Neuronal stem cell (in vitro differentiated cells): ENCODE measurements around the gene SHOX.

Experiments
- DNase-seq: peaks from one replicate; pipeline ENCODE4 v3.0.0-alpha.2; 2013; ENCODE audit warnings: low spot score
- H2AFZ ChIP-seq: one replicate; pipeline ENCODE4 v1.6.1; 2013; ENCODE audit warnings: mild to moderate bottlenecking, low read length, inconsistent platforms
- H2AK5ac ChIP-seq: 2 replicates; pipeline ENCODE4 v1.6.1; 2013; ENCODE audit warnings: low read depth, mild to moderate bottlenecking, inconsistent platforms, low read length, moderate library complexity, mixed read lengths
- H2BK120ac ChIP-seq: 2 replicates; pipeline ENCODE4 v1.6.1; 2013; ENCODE audit warnings: low read depth, mild to moderate bottlenecking, inconsistent platforms, low read length, moderate library complexity, mixed read lengths
- H2BK12ac ChIP-seq: one replicate; pipeline ENCODE4 v1.6.1; 2013; ENCODE audit warnings: low read length, inconsistent platforms
- H2BK15ac ChIP-seq: 2 replicates; pipeline ENCODE4 v1.6.1; 2013; ENCODE audit warnings: mild to moderate bottlenecking, low read length, inconsistent platforms, mixed read lengths
- H2BK5ac ChIP-seq: one replicate; pipeline ENCODE4 v1.6.1; 2013; ENCODE audit warnings: inconsistent platforms, mild to moderate bottlenecking, low read length, moderate library complexity
- H3K14ac ChIP-seq: one replicate; pipeline ENCODE4 v1.6.1; 2013; ENCODE audit warnings: low read length, inconsistent platforms
- H3K18ac ChIP-seq: 2 replicates; pipeline ENCODE4 v1.6.1; 2013; ENCODE audit warnings: low read length, inconsistent platforms
- H3K23ac ChIP-seq: 2 replicates; pipeline ENCODE4 v1.6.1; 2013; ENCODE audit warnings: low read depth, mild to moderate bottlenecking, mixed read lengths, low read length, inconsistent platforms; ENCODE audit not compliant: poor library complexity
- H3K27ac ChIP-seq: replicated peaks from 3 replicates; pipeline ENCODE4 v1.5.1; 2013; ENCODE audit warnings: low read length, inconsistent platforms
- H3K27me3 ChIP-seq, 3 experiments: 2 replicates each; pipeline ENCODE4 v1.6.1; 2013; ENCODE audit warnings: low read length in 3 of 3, mild to moderate bottlenecking in 2 of 3, inconsistent platforms in 1 of 3, low read depth in 1 of 3, mixed read lengths in 1 of 3, moderate library complexity in 1 of 3; ENCODE audit not compliant: control insufficient read depth in 3 of 3, insufficient read depth in 3 of 3
- H3K36me3 ChIP-seq, 2 donors: replicated peaks in 1 of 2; 2 replicates each; pipeline ENCODE4 v1.6.1; 2013; ENCODE audit warnings: low read length in 2 of 2; ENCODE audit not compliant: control insufficient read depth in 2 of 2, insufficient read depth in 2 of 2
- H3K4ac ChIP-seq: 2 replicates; pipeline ENCODE4 v1.6.1; 2013; ENCODE audit warnings: inconsistent platforms, mild to moderate bottlenecking, low read length, moderate library complexity
- H3K4me1 ChIP-seq, 2 donors: 1 replicate in 1 of 2; 2 replicates in 1 of 2; pipeline ENCODE4 v1.6.1; 2013; ENCODE audit warnings: low read length in 2 of 2, low read depth in 1 of 2; ENCODE audit not compliant: control insufficient read depth in 2 of 2, insufficient read depth in 1 of 2
- H3K4me2 ChIP-seq: one replicate; pipeline ENCODE4 v1.6.1; 2013; ENCODE audit warnings: mild to moderate bottlenecking, low read length, inconsistent platforms; ENCODE audit not compliant: insufficient read depth, poor library complexity, severe bottlenecking
- H3K4me3 ChIP-seq, 2 donors: 2 replicates each; pipeline ENCODE4 v1.5.1; 2013; ENCODE audit warnings: low read length in 2 of 2, mild to moderate bottlenecking in 2 of 2, inconsistent platforms in 1 of 2, moderate library complexity in 1 of 2
- H3K79me1 ChIP-seq: one replicate; pipeline ENCODE4 v1.6.1; 2013; ENCODE audit warnings: low read depth, mild to moderate bottlenecking, inconsistent platforms, low read length, moderate library complexity
- H3K9ac ChIP-seq: one replicate; pipeline ENCODE4 v1.6.1; 2013; ENCODE audit warnings: mild to moderate bottlenecking, low read depth, low read length, inconsistent platforms; ENCODE audit not compliant: poor library complexity
- H3K9me3 ChIP-seq, 2 donors: replicated peaks in 1 of 2; 2 replicates each; pipeline versions ENCODE3 to v1.6.1; 2013; ENCODE audit warnings: low read length in 2 of 2, mild to moderate bottlenecking in 2 of 2, inconsistent platforms in 1 of 2, low read depth in 1 of 2, mixed read lengths in 1 of 2, moderate library complexity in 1 of 2; ENCODE audit not compliant: control insufficient read depth in 2 of 2, insufficient read depth in 1 of 2
- H4K8ac ChIP-seq: one replicate; pipeline ENCODE4 v1.6.1; 2013; ENCODE audit warnings: low read depth, mild to moderate bottlenecking, inconsistent platforms, low read length, moderate library complexity
- H4K91ac ChIP-seq: one replicate; pipeline ENCODE4 v1.6.1; 2013; ENCODE audit warnings: low read length, low read depth, mild to moderate bottlenecking, inconsistent platforms; ENCODE audit not compliant: poor library complexity
- WGBS, 2 donors: extraction: QIAGEN DNeasy Blood & Tissue Kit; methylation state at CpG; one replicate each; pipeline ENCODE4 v1.1.7; 2013; ENCODE audit warnings: missing lambda C conversion rate in 2 of 2, mixed read lengths in 1 of 2; ENCODE audit not compliant: insufficient read length in 2 of 2, insufficient replicate concordance in 1 of 2; ENCODE audit errors: extremely low coverage in 2 of 2; 5-methylcytosine and 5-hydroxymethylcytosine counted together

The SHOX gene

DNA sequence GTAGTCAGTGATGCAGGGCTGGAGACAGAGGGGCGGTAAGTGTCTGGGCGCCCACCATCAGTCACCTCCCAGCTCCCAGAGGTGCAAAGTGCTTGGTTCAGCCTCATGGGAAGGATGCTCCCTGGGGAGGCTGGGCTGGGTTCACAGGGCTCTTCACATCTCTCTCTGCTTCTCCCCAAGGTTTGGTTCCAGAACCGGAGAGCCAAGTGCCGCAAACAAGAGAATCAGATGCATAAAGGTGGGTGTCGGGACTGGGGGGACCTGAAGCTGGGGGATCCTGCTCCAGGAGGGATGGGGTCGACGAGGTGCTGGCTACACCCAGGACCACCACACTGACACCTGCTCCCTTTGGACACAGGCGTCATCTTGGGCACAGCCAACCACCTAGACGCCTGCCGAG is 10.1 kb downstream of the SHOX start:
- peak overlapping the region in 1 of 2 donors; percentile 25 for H3K4me3 ChIP-seq
- WGBS, 2 donors: no CpG with 5 or more reads among the region's 10 CpGs
- no peak overlapping the region for H3K23ac ChIP-seq
- no peak overlapping the region for H2BK15ac ChIP-seq
- no peaks in the 10 kb centered on the region for H3K36me3 ChIP-seq
- H3K27me3 ChIP-seq: peaks cover 59 to 92% (median 62%) of the 10 kb centered on the region in 3 experiments
- H3K4ac ChIP-seq: no peak overlapping the region
- no peak overlapping the region for H3K9ac ChIP-seq
- H2BK5ac ChIP-seq: no peak overlapping the region
- H2BK120ac ChIP-seq: no peak overlapping the region
- peak overlapping the region; percentile 71 for H2AK5ac ChIP-seq
- H3K27ac ChIP-seq: no peak overlapping the region
- no peak overlapping the region for H3K14ac ChIP-seq
- H3K4me1 ChIP-seq: peaks cover 0 to 3% of the 10 kb centered on the region in 2 donors
- H4K8ac ChIP-seq: no peak overlapping the region
- H4K91ac ChIP-seq: no peak overlapping the region
- H3K79me1 ChIP-seq: no peaks in the 10 kb centered on the region
- H3K9me3 ChIP-seq: peaks cover 0 to 10% of the 10 kb centered on the region in 2 donors
- H3K4me2 ChIP-seq: no peak overlapping the region
- DNase-seq: no peak
- H2AFZ ChIP-seq: no peak overlapping the region
- H3K18ac ChIP-seq: no peak overlapping the region
- no peak overlapping the region for H2BK12ac ChIP-seq

GRCh38 chrX:641671-642435 is 11.3 kb downstream of the SHOX start:
- Histone ChIP-seq H3K36me3 (no peaks in the 10 kb centered on the region), H3K4ac (no peak overlapping the region), H3K23ac (no peak overlapping the region), H2AFZ (no peak overlapping the region), H3K79me1 (no peaks in the 10 kb centered on the region), H2BK5ac (no peak overlapping the region), H3K18ac (no peak overlapping the region), H3K9ac (no peak overlapping the region), H3K27ac (no peak overlapping the region), H3K14ac (no peak overlapping the region), H4K91ac (no peak overlapping the region), H2AK5ac (no peak overlapping the region), H2BK12ac (no peak overlapping the region), H2BK120ac (no peak overlapping the region), H3K27me3 (peaks cover 59 to 92% (median 60%) of the 10 kb centered on the region in 3 experiments), H3K9me3 (peaks cover 0 to 10% of the 10 kb centered on the region in 2 donors), H4K8ac (no peak overlapping the region), H3K4me2 (no peak overlapping the region), H2BK15ac (no peak overlapping the region), H3K4me1 (peaks cover 0 to 3% of the 10 kb centered on the region in 2 donors), H3K4me3 (no peak overlapping the region)
- no peak for DNase-seq
- no CpG with 5 or more reads among the region's 37 CpGs for WGBS, 2 donors

DNA sequence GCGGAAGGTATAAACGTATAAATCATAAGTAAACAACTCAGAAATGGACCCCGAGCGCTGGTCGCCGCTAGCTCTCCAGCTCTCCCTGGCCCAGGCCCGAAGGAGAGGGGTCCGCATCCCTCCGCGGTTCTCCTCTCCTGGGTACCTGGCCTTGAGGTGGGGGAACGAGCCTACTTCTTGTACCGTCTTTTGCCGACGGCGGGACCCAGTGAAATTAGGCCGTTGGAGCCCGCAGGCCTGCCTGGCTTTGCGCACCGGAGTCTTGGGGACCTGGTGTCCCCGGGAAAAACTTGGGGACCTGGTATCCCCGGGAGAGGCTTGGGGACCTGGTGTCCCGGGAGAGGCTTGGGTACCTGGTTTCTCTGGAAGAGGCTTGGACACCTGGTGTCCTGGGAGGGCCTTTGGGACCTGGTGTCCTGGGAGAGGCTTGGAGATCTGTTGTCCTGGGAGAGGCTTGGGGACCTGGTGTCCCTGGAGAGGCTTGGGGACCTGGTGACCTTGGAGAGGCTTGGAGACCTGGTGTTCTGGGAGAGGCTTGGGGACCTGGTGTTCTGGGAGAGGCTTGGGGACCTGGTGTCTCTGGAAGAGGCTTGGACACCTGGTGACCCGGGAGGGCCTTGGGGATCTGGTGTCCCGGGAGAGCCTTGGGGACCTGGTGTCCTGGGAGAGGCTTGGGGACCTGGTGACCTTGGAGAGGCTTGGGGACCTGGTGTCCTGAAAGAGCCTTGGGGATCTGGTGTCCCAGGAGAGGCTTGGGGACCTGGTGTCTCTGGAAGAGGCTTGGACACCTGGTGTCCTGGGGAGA is 12.0 kb downstream of the SHOX start:
- H3K27me3 ChIP-seq: peaks cover 52 to 85% (median 54%) of the 10 kb centered on the region in 3 experiments

GRCh38 chrX:643241-643595 is 12.6 kb downstream of the SHOX start:
- no peak overlapping the region for H2AFZ ChIP-seq
- H2BK12ac ChIP-seq: no peak overlapping the region
- H2AK5ac ChIP-seq: no peak overlapping the region
- H3K4me3 ChIP-seq: no peak overlapping the region
- H3K4me1 ChIP-seq: peaks cover 0 to 3% of the 10 kb centered on the region in 2 donors
- H3K4ac ChIP-seq: no peak overlapping the region
- no peak overlapping the region for H4K91ac ChIP-seq
- H2BK120ac ChIP-seq: no peak overlapping the region
- no peak overlapping the region for H3K23ac ChIP-seq
- no peak overlapping the region for H4K8ac ChIP-seq
- no peak overlapping the region for H3K18ac ChIP-seq
- peaks cover 46 to 79% (median 49%) of the 10 kb centered on the region in 3 experiments for H3K27me3 ChIP-seq
- DNase-seq: no peak
- peaks cover 0 to 10% of the 10 kb centered on the region in 2 donors for H3K9me3 ChIP-seq
- no peaks in the 10 kb centered on the region for H3K79me1 ChIP-seq
- no peak overlapping the region for H3K9ac ChIP-seq
- no peak overlapping the region for H2BK15ac ChIP-seq
- H3K27ac ChIP-seq: no peak overlapping the region
- no peaks in the 10 kb centered on the region for H3K36me3 ChIP-seq
- no peak overlapping the region for H3K14ac ChIP-seq
- no CpG with 5 or more reads among the region's 7 CpGs for WGBS, 2 donors
- no peak overlapping the region for H2BK5ac ChIP-seq
- H3K4me2 ChIP-seq: no peak overlapping the region

More for the DNA sequence above, 12.0 kb downstream of the SHOX start:
- H2BK12ac ChIP-seq: no peak overlapping the region
- H3K4me1 ChIP-seq: peaks cover 0 to 3% of the 10 kb centered on the region in 2 donors
- no peaks in the 10 kb centered on the region for H3K36me3 ChIP-seq
- H3K4ac ChIP-seq: no peak overlapping the region
- no peaks in the 10 kb centered on the region for H3K79me1 ChIP-seq
- no peak overlapping the region for H3K27ac ChIP-seq
- H3K14ac ChIP-seq: no peak overlapping the region
- no peak overlapping the region for H2BK5ac ChIP-seq
- H3K4me2 ChIP-seq: no peak overlapping the region
- no peak overlapping the region for H3K9ac ChIP-seq
- no peak overlapping the region for H4K8ac ChIP-seq
- H3K23ac ChIP-seq: no peak overlapping the region
- H2AFZ ChIP-seq: no peak overlapping the region
- H3K18ac ChIP-seq: peak overlapping the region; percentile 38
- H2BK120ac ChIP-seq: no peak overlapping the region
- no peak overlapping the region for H2AK5ac ChIP-seq
- whole genome bisulfite sequencing, 2 donors: no CpG with 5 or more reads among the region's 24 CpGs
- no peak overlapping the region for H3K4me3 ChIP-seq
- DNase-seq: no peak
- H2BK15ac ChIP-seq: no peak overlapping the region
- no peak overlapping the region for H4K91ac ChIP-seq
- H3K9me3 ChIP-seq: peaks cover 0 to 10% of the 10 kb centered on the region in 2 donors
